Non-pigmented ciliary epithelial cell (primary cell): ENCODE data around the gene STK32C.
"Not testable (repeated sequence)": the region's sequence is repeated elsewhere in the genome, so short reads cannot be mapped to it uniquely, and the experiment has no call there.

ENCODE experiments used
- DNase-seq: peaks from one replicate; pipeline ENCODE4 v3.0.0-alpha.2; 2010; ENCODE audit warnings: low read depth

The STK32C gene

GRCh38 chr10:132337854-132338253 lies 30.1 kb upstream of the STK32C start:
- DNase-seq: not testable (repeated sequence)

- no peak for DNase-seq
These were observed 29.2 kb upstream of the STK32C start for GRCh38 chr10:132336919-132337407.

DNA sequence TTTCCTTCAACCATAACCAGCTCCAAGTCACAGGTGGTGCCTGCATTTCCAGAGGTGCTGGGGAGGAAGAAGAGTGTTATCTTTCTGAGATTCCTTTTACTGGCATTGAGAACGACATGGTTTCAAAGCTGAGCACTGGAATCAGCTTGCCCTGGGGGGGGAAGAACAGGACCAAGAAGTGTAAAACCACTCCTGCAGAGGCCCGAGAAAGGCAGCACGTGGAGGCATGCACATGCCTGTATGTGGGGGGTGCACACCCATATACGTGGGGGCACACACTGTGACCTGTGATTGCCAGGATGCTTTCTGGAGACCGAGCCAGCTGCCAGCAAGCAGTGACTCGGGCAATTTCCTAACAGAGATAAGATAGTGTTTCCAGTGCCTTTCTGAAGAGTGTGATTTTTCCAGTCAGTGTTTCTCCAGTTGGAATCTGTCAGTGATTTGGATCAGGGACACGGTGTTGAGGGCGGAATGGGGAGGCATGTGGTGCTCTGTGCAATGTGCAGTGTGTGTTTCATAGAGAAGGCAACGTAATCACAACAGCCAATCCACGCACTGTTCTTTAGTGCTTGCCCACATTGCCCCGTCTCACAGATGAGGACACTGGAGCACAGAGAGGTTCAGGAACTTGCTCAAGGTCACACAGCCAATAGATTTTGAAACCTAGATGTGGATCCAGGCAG lies 28.5 kb upstream of the STK32C start:
- DNase-seq: no peak

- DNase-seq: no peak
These were observed 27.7 kb upstream of the STK32C start for GRCh38 chr10:132335189-132336063.

DNA sequence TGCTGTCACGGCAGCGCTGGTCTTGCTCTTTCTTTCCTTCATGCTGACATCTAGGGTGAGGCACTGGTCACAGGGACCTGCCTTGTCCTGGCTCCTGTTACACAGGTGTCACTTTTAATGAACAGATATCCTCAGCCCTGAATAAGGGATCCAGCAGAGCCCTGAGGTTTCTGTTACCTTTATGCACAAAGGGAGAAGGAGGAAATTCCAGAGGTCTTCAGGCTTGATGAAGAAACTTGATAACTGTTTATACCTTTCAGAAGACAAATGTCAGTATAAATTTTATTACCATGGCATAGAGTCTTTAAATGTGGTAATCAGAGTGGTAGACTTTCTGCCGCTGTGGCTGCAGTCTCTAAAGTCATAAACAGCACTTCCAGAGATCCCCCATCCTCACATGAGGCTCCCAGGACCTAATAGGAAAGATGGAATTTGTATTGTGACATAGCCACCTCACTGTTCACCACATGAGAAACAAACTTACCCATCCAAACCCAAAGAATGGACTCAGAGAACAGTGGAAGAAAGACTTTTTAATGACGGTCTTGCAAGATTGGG lies 27.0 kb upstream of the STK32C start:
- DNase-seq: no peak

- DNase-seq: no peak
These were observed 25.6 kb upstream of the STK32C start for GRCh38 chr10:132333386-132333785.

- DNase-seq: no peak
These were observed 24.6 kb upstream of the STK32C start for GRCh38 chr10:132332433-132332754.

- DNase-seq: peak; percentile 78
These were observed 24.1 kb upstream of the STK32C start, which contains the start of gene LRRC27 for GRCh38 chr10:132331601-132332432. LRRC27 (plus strand) TSS chr10:132332193; CDS start chr10:132333525, 1,332 bp downstream.

DNA sequence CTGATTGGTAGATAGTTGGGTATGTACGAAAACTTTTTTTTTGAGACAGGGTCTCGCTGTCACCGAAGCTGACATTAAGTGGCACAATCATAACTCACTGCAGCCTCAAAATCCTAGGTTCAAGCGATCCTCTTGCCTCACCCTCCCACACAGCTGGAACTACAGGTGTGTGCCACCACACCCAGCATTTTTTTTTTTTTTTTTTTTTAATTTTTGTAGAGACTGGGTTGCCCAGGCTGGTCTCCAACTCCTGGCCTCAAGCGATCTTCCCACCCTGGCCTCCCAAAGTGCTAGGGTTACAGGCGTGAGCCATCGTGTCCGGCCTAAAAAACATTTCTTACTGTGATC lies 22.7 kb upstream of the STK32C start:
- no peak for DNase-seq

DNA sequence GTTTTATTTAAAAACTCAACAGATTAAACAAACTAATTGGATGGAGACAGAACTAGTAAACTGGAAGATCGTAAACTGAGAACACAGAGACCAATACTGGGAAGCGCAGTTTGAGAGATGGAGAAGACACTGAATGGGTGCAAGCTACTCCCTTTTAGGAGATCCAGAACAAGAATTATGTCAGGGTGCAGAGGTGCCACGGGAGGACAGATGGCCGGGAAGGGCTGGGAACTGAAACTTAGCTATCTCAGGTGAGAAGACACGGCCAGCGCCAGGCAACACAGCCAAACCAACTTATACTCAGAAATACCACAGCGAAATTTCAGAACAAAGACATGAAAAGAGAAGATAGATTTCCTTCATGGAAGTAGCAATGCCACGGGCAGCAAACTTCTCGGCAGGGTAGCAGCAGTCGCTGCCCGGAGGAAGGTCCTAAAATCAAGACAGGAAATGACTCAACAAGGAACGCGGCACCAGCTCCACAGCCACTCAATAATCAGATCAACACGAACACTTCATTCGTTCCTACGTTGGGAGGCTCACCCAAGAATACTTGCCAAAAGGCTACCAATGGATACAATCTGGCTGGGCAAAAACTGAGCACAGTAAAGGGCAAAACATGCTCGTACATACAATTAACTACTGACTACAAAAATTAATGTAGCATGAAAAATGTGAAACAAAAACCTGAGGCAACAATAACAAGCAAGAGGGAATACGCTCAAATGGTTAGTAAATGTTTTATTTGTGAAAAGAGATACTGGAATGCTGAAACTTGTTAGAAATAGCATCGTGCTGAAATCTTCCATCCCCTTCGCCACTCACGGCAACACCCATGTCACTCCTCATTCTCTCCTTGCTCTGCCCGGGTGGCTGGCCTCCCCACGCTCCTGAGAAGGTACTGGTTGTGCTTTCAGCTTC lies 22.1 kb upstream of the STK32C start:
- DNase-seq: no peak

- no peak for DNase-seq
These were observed 21.0 kb upstream of the STK32C start for GRCh38 chr10:132328738-132329137.

DNA sequence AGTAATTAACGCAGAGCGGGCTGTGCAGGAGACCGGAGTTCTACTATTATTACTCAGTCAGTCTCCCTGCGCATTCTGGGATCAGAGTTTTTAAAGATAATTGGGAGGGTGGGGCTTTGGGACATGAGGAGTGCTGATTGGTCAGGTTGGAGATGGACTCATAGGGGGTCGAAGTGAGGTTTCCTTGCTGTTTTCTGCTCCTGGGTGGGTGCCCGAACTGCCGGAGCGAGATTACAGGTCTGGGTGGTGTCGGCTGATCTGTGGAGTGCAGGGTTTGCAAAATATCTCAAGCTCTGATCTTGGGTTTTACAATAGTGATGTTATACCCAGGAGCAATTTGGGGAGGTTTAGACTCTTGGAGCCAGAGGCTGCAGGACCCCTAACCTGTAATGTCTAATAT lies 20.4 kb upstream of the STK32C start:
- no peak for DNase-seq

DNA sequence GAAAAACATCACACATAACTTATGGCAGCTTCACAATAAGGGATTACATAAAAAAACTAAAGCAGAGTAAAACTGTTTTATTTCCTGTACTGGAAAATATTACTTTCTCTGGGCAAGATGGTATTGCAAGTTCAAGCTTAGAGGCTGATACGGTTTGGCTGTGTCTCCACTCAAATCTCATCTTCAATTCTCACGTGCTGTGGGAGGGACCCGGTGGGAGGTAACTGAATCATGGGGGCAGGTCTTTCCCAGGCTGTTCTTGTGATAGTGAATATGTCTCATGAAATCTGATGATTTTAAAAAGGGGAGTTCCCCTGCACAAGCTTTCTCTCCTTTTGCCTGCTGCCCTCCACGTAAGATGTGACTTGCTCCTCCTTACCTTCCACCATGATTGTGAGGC lies 19.2 kb upstream of the STK32C start:
- no peak for DNase-seq

DNA sequence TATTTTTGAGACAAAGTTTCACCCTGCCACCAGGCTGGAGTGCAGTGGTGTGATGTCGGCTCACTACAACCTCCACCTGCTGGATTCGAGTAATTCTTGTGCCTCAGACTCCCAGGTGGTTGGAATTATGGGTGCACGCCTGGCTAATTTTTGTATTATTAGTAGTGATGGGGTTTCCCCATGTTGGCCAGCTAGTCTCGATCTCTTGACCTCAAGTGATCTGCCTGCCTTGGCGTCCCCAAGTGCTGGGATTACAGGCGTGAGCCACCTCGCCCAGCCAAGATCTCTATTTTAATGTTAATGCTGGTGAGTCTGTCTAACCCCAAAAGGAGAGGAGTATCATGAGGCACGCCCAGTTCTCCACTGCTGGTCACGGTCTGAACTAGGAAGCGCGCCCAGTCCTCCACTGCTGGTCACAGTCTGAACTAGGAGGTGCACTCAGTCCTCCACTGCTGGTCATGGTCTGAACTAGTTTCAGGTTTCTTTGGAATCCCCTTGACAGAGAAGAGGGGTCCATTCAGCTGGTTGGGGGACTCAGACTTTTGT lies 18.7 kb upstream of the STK32C start:
- no peak for DNase-seq

- DNase-seq: no peak
These were observed 16.4 kb upstream of the STK32C start for GRCh38 chr10:132324186-132324585.

DNA sequence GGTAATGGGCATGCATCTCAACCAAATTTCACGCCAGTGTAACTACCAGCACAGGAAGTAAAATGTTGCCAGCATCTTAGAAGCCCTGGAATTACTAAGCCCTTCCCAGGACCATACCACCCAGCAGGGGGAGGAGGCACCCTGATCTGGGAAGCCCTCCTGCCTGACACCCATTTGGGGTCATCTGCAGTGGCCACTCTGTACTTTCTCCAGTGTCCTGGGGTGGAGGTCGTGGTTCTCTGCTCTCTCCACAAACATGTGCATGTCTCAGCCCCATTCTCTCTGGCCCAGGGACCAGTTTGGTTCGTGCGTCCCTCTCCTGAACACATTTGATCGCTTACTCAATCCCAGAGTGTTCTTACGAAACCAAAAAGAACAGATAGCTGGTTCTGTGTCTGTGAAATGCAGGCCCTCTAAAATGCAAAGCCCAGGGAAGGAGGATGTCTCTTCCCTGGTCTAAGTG lies 14.9 kb upstream of the STK32C start:
- DNase-seq: no peak

GRCh38 chr10:132321726-132322125 lies 14.0 kb upstream of the STK32C start:
- DNase-seq: no peak

DNA sequence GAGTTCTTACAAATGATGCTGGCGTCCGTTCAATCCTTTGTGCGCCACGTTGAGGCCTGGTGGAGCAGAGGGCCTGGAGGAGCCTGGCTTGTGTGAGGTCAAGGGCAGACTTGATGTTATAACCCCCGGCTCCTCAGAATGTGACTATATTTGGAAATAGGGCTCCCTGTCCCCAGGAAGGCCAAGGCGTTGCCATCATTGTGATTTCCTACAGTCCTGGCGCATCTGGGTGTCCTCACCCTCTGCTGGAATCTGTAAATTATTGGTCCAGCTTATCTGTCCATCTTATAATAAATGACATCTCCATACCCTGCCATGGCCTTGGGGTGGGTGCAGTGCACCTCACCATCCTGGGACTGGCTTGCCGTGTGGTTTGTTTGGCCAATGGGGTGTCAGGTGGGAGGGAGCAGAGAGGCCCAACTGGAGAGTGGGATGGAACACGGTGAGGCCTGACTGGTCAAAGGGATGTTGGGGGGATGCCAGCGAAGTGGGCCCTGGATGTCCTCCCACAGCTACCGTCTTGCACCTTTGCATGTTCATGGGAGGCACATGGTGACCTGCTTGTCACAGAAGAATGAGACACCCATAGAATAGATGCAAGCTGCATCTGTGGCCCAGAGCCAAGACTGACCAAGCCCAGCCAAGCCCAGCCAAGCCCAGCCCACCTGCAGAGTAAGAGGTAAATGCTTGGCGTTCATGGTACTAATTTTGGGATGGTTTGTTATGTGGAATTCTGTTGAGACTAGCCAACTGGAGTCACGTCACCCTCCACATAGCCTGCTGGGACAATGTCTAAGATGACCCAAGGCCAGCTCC lies 13.1 kb upstream of the STK32C start:
- DNase-seq: no peak

DNA sequence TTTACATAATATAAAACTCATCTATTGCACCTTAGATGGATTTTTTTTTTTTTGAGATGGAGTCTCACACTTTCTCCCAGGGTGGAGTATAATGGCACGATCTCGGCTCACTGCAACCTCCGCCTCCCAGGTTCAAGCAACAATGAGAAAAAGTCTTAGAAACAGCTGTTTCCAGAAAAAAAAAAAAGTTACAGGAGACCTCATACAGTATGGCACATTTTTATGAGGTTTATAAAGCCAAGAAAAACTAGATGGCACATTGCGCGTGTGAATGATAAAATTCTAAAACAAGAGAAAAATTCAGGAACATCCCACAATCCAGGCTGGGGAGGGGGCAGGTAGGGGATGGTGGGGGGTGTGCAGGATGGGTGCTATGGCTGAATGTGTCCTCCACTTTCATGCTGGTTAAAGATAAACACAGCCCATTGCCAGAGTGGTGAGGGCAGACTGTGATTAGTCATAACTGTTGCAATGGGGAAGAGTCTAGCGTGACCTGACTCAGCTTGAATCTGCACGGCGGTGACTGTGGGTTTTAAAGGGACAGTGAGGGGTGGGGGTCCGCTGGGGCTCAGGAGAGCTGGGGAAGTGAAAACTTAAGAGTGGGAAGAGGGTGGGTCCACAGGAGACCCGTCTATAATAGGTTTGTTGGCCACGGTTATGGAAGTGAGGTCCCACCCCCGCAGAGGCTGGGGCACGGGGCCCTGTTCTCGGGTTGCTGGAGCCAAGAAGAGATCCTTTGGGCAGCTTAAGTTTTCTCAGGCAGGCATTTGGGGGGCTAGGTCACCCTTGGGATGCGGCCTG lies 12.3 kb upstream of the STK32C start:
- DNase-seq: peak; percentile 45
